T-helper 1 cell treated with Interleukin-12 subunit alpha and Interleukin-12 subunit beta and Interleukin-4 antibody, amounts not matched to agents 30 μg/mL and 1 μg/mL, for 36 hours (primary cell): ENCODE measurements around the gene ATP6V0D1.

Experiments used
- H3K27ac Mint-ChIP-seq: one replicate; pipeline ENCODE4 v1.8.0; 2021; ENCODE audit warnings: mild to moderate bottlenecking, mixed read lengths
- H3K27me3 Mint-ChIP-seq: one replicate; pipeline ENCODE4 v1.8.0; 2021; ENCODE audit warnings: low read depth, mixed read lengths
- H3K36me3 Mint-ChIP-seq: one replicate; pipeline ENCODE4 v1.8.0; 2021; ENCODE audit warnings: low read depth, mixed read lengths
- H3K4me1 Mint-ChIP-seq: one replicate; pipeline ENCODE4 v1.8.0; 2021; ENCODE audit warnings: low read depth, mixed read lengths
- H3K4me3 Mint-ChIP-seq: one replicate; pipeline ENCODE4 v1.8.0; 2021; ENCODE audit warnings: mild to moderate bottlenecking, moderate library complexity, mixed read lengths
- H3K9me3 Mint-ChIP-seq: one replicate; pipeline ENCODE4 v1.8.0; 2021; ENCODE audit warnings: mixed read lengths

The ATP6V0D1 gene

GRCh38 chr16:67396159-67397035 lies 84.6 kb downstream of the ATP6V0D1 start:
- Mint-ChIP-seq H3K4me3 (no peak overlapping the region), H3K27me3 (peaks cover 30% of the 10 kb centered on the region), H3K9me3 (no peaks in the 10 kb centered on the region), H3K27ac (no peak overlapping the region), H3K4me1 (peaks cover 8% of the 10 kb centered on the region), H3K36me3 (no peaks in the 10 kb centered on the region)

GRCh38 chr16:67395458-67396158 lies 85.3 kb downstream of the ATP6V0D1 start:
- Mint-ChIP-seq H3K4me3 (no peak overlapping the region), H3K27me3 (peaks cover 38% of the 10 kb centered on the region), H3K9me3 (no peaks in the 10 kb centered on the region), H3K27ac (no peak overlapping the region), H3K36me3 (no peaks in the 10 kb centered on the region), H3K4me1 (peaks cover 8% of the 10 kb centered on the region)

GRCh38 chr16:67395105-67395457 lies 85.9 kb downstream of the ATP6V0D1 start:
- peaks cover 41% of the 10 kb centered on the region for H3K27me3 Mint-ChIP-seq
- no peaks in the 10 kb centered on the region for H3K9me3 Mint-ChIP-seq
- peaks cover 8% of the 10 kb centered on the region for H3K4me1 Mint-ChIP-seq
- no peak overlapping the region for H3K4me3 Mint-ChIP-seq
- H3K36me3 Mint-ChIP-seq, result no peaks in the 10 kb centered on the region
- H3K27ac Mint-ChIP-seq, result no peak overlapping the region

- no peaks in the 10 kb centered on the region for H3K36me3 Mint-ChIP-seq
- no peaks in the 10 kb centered on the region for H3K9me3 Mint-ChIP-seq
- H3K27ac Mint-ChIP-seq, result no peak overlapping the region
- H3K4me3 Mint-ChIP-seq, result peak overlapping the region; percentile 25
- peaks cover 41% of the 10 kb centered on the region for H3K27me3 Mint-ChIP-seq
- peaks cover 8% of the 10 kb centered on the region for H3K4me1 Mint-ChIP-seq
These were observed 86.5 kb downstream of the ATP6V0D1 start for GRCh38 chr16:67394155-67395104.

- H3K4me1 Mint-ChIP-seq, result peaks cover 8% of the 10 kb centered on the region
- no peak overlapping the region for H3K4me3 Mint-ChIP-seq
- H3K27me3 Mint-ChIP-seq, result peaks cover 41% of the 10 kb centered on the region
- H3K9me3 Mint-ChIP-seq, result no peaks in the 10 kb centered on the region
- H3K36me3 Mint-ChIP-seq, result no peaks in the 10 kb centered on the region
- no peak overlapping the region for H3K27ac Mint-ChIP-seq
These were observed 87.2 kb downstream of the ATP6V0D1 start for GRCh38 chr16:67393788-67394154.

- Mint-ChIP-seq H3K4me3 (peak within 1 kb of the TSS; percentile 25), H3K27ac (no peak within 1 kb of the TSS), H3K9me3 (no peaks in the 10 kb centered on the region), H3K4me1 (peaks cover 8% of the 10 kb centered on the region), H3K27me3 (peaks cover 41% of the 10 kb centered on the region), H3K36me3 (no peaks in the 10 kb centered on the region)
These were observed 87.7 kb downstream of the ATP6V0D1 start, which contains the start of gene TPPP3 for GRCh38 chr16:67393111-67393787. TPPP3 (minus strand) TSS chr16:67393498; CDS start chr16:67391111, 2,387 bp downstream.

- no peak overlapping the region for H3K27ac Mint-ChIP-seq
- no peaks in the 10 kb centered on the region for H3K9me3 Mint-ChIP-seq
- H3K27me3 Mint-ChIP-seq, result peaks cover 41% of the 10 kb centered on the region
- no peaks in the 10 kb centered on the region for H3K36me3 Mint-ChIP-seq
- no peak overlapping the region for H3K4me3 Mint-ChIP-seq
- peaks cover 8% of the 10 kb centered on the region for H3K4me1 Mint-ChIP-seq
These were observed 88.5 kb downstream of the ATP6V0D1 start for GRCh38 chr16:67392301-67393059.

- no peak overlapping the region for H3K27ac Mint-ChIP-seq
- no peaks in the 10 kb centered on the region for H3K36me3 Mint-ChIP-seq
- H3K27me3 Mint-ChIP-seq, result peaks cover 41% of the 10 kb centered on the region
- H3K4me1 Mint-ChIP-seq, result peaks cover 8% of the 10 kb centered on the region
- H3K4me3 Mint-ChIP-seq, result no peak overlapping the region
- H3K9me3 Mint-ChIP-seq, result no peaks in the 10 kb centered on the region
These were observed 89.3 kb downstream of the ATP6V0D1 start for GRCh38 chr16:67391424-67392300.

- Mint-ChIP-seq H3K36me3 (no peaks in the 10 kb centered on the region), H3K9me3 (no peaks in the 10 kb centered on the region), H3K27ac (no peak overlapping the region), H3K4me3 (no peak overlapping the region), H3K27me3 (peaks cover 47% of the 10 kb centered on the region), H3K4me1 (peaks cover 8% of the 10 kb centered on the region)
These were observed 90.0 kb downstream of the ATP6V0D1 start for GRCh38 chr16:67390816-67391423.

- peaks cover 47% of the 10 kb centered on the region for H3K27me3 Mint-ChIP-seq
- peaks cover 4% of the 10 kb centered on the region for H3K4me1 Mint-ChIP-seq
- no peak overlapping the region for H3K27ac Mint-ChIP-seq
- no peaks in the 10 kb centered on the region for H3K36me3 Mint-ChIP-seq
- H3K9me3 Mint-ChIP-seq, result no peaks in the 10 kb centered on the region
- no peak overlapping the region for H3K4me3 Mint-ChIP-seq
These were observed 90.8 kb downstream of the ATP6V0D1 start for GRCh38 chr16:67389911-67390815.

- H3K9me3 Mint-ChIP-seq, result no peaks in the 10 kb centered on the region
- H3K27ac Mint-ChIP-seq, result no peak overlapping the region
- H3K27me3 Mint-ChIP-seq, result peaks cover 39% of the 10 kb centered on the region
- H3K4me3 Mint-ChIP-seq, result no peak overlapping the region
- H3K36me3 Mint-ChIP-seq, result no peaks in the 10 kb centered on the region
- H3K4me1 Mint-ChIP-seq, result no peaks in the 10 kb centered on the region
These were observed 92.4 kb downstream of the ATP6V0D1 start for GRCh38 chr16:67388591-67388990.
